Right renal pelvis (tissue), 4 donors: Measurements from ENCODE around the gene RAPGEF2. TPM values are rescaled to one million over a fixed set of nuclear protein-coding genes. Genes with fewer than 3 reads are reported as not detected.
"Not testable (repeated sequence)": the region's sequence is repeated elsewhere in the genome, so short reads cannot be mapped to it uniquely, and the experiment has no call there.

Experiments
- DNase-seq, 4 donors: peaks; one replicate each; pipeline ENCODE4 v3.0.0-alpha.2; 2013; ENCODE audit warnings: low read depth in 4 of 4, low spot score in 3 of 4, missing footprints in 1 of 4
- polyA plus RNA-seq, 4 donors: library from polyadenylated mRNA; unstranded; fragments of 120-200 nt; gene quantifications; one replicate each; pipeline ENCODE4 v1.2.1, GENCODE V29; 2013; ENCODE audit not compliant: insufficient read length in 4 of 4

RAPGEF2 gene, protein sequence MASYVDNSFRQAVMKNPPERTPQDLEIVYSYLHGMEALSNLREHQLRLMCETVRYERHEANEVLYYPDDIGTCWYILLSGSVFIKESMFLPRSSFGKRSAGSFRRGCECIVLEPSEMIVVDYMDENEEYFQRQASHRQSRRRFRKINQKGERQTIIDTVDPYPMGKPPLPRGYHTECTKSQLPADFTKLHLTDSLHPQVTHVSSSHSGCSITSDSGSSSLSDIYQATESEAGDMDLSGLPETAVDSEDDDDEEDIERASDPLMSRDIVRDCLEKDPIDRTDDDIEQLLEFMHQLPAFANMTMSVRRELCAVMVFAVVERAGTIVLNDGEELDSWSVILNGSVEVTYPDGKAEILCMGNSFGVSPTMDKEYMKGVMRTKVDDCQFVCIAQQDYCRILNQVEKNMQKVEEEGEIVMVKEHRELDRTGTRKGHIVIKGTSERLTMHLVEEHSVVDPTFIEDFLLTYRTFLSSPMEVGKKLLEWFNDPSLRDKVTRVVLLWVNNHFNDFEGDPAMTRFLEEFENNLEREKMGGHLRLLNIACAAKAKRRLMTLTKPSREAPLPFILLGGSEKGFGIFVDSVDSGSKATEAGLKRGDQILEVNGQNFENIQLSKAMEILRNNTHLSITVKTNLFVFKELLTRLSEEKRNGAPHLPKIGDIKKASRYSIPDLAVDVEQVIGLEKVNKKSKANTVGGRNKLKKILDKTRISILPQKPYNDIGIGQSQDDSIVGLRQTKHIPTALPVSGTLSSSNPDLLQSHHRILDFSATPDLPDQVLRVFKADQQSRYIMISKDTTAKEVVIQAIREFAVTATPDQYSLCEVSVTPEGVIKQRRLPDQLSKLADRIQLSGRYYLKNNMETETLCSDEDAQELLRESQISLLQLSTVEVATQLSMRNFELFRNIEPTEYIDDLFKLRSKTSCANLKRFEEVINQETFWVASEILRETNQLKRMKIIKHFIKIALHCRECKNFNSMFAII (N-terminal part only)
- 10 to 100 TPM; 43.0 to 57.5 (median 50.4) TPM for polyA plus RNA-seq

DNA sequence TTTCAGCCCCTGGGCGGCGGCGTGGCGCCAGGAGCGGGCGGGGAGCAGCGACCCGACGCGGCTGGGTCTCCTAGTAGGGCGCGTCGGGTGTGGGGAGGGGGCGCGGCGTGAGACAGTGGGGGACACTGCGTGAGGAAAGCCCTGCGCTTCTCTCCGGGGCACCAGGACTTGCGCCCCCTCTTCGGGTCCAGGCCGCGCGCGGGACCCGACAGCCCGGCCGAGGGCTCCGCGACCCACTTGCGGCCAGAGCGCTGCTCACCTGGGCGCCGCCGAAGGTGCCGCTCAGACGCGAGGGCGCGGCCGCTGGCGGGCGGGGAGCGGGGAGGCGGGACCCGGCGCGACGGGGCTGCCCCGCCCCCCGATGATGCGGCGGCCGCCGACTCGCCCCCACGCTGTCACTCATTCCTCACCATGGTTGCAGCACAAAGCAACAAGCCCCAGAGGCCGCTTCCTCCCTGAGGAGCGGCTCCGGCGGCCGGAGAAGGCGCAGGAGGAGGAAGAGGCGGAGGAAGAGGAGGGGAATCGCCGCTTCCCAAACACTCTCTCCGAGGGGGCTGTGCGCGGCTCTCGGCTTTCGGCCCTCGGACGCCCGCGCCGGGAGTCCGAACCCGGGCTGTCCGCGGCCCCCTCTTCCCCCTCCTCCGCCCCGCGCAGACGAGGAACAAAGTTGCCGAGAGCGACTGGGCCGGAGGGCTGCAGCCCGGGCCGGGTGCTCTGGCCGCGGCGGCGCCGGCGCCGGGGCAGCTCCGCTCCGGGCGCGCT, at the start of gene RAPGEF2:
TSS of gene RAPGEF2 (plus strand) at position 458 of the 762 bp plus-strand sequence. CDS start 1,084 bp downstream, outside the sequence.
- peak; percentile 83 to 86 (median 86) for DNase-seq

DNA sequence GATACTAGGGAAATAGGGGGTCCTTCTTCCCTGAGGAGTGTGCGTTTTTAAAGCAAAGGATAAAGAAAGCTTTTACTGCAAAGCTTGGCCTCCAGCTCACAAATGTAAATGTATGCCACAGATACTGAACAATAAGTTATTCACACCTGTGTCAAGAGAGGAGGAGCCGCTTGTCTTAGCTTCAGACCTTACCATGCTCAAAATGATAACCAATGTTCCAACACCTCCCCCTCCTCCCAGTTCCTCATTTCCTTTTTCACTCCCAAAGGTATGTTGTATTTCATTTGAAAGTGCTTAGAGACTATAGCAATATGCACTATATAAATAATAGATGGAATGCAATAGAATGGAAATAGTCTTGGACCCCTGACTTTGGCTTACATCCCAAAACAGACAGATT, 47.0 kb upstream of the RAPGEF2 start:
- DNase-seq: no peak

DNA sequence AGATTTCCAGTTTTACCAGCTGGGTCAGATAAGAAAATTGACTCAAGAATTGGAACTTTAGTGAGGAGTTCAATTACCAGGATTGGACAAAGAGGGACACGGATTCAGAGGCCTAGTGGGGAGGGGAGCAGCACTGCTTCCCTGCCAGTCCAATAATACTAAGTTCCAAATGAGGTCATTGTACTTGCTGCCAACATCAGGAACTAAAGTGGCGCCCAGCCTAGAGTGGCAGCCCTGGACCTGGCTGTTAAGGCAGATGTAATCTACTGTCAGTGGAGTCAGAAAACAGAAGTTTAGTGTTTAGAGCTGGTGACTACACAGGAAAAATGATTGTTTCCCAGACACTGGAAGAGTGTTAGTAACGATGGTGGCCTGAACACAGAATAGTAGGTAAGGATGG, 42.7 kb upstream of the RAPGEF2 start:
- no peak for DNase-seq

DNA sequence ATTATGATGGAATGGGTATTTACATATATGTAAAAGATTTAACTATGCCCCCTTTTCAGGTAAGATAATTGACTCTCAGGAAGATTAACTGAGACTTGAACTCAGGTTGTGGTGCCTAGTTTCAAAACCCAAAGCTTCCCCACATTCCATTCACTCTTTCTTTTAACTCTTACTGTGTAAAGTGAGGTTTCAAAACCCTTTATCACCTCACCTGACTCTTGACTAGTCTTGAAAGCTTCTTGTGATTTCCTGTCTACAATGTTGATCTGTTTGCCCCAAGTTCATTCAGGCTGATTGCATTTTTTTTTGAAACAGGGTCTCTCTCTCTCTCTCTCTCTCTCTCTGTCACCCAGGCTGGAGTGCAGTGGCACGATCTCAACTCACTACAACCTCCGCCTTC, 40.5 kb upstream of the RAPGEF2 start:
- no peak for DNase-seq

DNA sequence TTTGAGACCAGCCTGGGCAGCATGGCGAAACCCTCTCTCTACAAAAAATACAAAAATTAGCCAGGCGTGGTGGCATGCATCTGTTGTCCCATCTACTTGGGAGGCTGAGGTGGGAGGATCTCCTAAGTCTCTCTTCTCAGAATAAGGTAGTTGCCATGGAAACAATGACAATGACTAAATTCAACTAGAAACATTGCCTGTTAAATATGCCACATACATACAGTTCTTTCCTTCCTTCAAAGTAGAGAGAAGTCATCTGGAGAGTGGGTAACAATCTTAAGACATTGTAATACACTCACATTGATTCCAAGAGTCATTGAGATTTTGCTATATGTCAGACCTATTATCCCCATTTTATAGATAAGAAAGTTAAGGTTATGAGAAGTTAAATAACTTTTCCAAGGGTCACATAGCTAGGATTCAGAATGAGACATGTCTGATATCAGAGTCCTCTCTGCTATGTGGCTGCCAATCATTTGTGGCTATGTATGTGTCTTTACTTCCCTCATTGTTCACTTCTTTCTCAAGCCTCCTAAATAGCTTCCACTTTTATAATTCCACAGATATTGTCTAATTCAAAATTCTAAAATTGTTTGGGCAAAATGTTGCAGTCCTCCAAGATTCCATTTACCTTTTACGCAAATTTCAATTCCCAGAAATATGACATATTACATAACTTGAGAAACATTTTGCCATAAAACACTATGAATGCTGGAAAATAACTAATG, 37.2 kb upstream of the RAPGEF2 start:
- no peak for DNase-seq

DNA sequence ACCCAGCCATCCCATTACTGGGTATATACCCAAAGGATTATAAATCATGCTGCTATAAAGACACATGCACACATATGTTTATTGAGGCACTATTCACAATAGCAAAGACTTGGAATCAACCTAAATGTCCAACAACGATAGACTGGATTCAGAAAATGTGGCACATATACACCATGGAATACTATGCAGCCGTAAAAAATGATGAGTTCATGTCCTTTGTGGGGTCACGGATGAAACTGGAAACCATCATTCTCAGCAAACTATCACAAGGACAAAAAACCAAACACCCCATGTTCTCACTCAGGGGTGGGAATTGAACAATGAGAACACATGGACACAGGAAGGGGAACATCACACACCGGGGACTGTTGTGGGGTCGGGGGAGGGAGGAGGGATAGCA, 34.7 kb upstream of the RAPGEF2 start:
- DNase-seq: not testable (repeated sequence)

DNA sequence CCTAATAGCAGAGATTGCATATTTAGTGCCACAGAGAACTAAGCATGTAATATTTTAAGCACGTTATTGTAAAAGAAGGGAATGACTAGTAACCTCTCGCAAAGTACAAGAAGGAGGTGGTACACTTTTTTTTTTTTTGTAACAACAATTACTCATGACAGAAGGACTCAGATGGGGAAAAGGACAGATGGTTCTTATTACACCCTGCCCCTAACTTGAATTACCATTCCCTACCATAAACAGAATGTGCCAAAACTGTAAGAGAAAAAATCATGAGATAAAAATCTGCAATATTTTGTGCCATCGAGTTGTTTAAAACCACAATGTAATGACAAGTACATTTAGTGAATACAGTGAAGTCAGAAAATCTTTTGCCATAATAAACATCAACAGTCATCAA, 33.0 kb upstream of the RAPGEF2 start:
- DNase-seq: no peak

DNA sequence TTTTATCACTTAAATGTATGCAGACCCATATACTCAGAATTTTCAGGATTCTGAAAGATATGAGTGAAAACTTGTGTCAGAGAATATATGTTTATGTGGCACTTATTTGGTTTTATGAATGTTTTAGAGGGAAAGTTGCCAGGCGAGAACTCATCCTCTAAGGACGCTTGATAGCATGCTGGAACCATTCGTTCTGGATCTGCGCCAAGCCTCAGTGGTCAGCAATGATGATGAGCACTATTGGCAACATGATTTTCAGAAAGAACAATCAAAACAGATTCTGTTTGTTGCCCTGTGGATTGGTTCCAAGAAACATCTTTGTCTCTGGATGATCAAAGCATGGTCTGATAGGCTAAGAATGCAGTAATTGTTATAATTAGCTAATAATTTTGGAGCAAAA, 32.1 kb upstream of the RAPGEF2 start:
- DNase-seq: no peak

DNA sequence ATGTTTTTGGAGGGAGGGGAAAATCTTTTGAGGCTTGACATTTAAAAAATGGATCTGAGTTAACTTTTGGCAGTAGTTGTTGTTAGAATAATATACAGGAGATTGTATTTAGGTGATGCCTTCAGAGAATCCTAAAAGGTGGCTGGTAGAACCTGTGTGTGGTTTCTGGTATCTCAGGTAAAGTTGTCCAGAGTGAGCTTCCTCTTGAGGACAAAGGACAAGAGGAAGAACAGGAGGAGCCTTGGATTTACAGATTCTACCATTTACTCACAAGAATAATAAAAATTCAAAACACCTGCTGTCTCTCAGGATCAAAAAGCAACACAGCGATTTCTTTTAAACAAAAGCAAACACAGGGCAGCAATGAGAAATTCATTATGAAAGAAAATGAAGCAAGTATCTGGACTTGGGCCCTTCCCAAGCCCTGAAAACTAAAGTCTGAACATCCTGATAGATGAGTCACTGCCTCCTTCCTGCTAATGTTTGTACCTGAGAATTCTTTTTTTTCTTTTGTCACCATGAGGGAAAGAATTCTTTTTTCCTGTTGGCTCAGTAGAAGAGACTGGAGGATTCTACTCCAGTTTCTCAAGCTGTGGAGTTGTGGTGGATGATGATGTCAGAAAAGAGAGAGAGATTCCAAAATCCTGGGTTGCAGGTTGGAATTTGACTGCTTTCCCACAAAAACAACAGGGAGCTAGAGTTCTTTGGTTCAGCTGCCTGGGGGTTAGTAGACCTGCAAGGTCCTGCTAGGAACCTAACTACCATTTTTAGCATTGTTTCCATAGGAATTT, 31.5 kb upstream of the RAPGEF2 start:
- DNase-seq: no peak

DNA sequence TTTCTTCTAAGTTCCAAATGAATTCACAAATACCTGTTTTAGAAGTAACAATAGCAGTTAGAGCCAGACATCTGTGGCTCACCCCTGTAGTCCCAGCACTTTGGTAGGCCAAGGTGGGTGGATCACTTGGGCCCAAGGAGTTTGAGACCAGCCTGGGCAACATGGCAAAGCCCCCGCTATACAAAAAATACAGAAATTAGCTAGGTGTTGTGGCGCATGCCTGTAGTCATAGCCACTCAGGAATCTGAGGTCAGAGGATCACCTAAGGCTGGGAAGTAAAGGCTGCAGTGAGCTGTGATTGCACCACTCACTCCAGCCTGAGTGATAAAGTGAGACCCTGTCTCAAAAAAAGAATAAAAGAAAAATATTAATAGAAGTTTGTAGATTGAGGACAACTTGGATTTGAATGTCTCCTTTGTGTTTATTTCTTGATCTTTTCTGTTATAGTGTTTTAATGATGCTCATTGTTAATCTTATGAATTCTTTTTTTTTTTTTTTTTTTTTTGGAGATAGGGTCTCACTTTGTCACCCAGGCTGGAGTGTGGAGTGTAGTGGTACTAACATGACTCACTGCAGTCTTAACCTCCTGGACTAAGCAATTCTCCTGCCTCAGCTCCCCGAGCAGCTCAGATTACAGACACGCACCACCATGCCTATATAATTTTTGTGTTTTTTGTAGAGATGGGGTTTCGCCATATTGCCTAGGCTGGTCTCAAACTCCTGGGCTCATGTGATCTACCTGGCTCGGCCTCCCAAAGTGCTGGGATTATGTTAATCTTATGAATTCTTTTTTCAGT, 30.7 kb upstream of the RAPGEF2 start:
- no peak for DNase-seq

DNA sequence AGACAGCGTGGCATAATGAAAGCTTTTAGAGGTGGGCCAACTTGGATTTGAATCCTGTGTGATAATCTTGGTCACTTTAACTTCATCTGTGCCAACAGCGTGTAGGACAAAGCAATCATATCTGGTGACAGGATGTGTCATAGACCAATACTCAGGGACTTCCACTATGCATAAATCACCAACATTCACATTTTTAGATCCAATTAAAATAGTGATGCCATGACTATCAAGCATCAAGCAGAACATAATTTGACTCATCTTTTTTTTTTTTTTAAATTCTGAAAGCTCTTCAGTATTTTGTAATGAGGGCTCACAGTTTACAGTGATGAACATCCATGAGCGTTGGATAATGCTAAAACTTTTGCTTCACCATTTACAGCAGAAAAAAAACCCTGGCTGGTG, 27.3 kb upstream of the RAPGEF2 start:
- no peak for DNase-seq

DNA sequence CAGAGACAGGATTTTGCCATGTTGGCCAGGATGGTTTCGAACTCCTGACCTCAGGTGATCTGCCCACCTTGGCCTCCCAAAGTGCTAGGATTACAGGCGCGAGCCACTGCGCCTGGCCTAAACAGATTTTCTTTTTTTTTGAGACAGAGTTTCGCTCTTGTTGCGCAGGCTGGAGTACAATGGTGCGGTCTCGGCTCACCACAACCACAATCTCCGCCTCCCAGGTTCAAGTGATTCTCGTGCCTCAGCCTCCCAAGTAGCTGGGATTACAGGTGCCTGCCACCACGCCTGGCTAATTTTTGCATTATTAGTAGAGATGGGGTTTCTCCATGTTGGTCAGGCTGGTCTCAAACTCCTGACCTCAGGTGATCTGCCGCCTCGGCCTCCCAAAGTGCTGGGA, 25.9 kb upstream of the RAPGEF2 start:
- not testable (repeated sequence) for DNase-seq

DNA sequence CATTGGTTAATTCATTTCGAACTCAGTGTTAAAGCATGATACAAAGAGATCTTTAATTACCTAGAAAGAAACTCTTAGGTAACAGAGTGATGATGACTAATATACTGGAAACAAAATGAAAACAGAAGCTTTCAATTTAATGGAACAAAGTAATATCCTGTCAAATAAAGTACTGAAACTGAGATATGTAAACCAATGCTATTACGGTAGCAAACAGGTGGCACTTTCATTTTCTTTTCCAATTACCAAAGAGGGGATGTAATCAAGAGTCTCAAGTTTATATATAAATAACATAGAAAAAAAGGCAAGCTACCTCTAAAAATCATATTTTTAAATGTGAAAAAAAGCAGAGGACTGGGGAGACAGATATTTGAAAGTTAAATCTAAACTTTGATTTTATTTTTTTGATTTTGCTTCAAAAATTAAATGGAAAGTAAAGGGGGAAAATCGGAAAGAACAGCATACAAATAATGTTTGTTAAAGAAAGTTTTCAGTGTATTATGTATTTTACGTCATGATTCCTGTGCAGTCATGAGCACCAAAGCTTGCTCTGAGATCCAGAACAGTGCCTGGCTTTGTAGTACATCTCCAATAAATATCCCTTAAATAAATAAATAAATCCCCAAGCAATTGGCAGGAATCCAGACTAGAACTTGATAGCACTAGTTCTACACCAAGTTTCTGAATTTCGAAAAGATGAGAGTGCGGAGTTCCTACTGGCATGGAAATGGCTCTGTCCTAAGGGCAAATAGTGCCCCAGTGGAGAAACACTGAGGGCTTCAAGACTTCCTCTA, 25.0 kb upstream of the RAPGEF2 start:
- peak in 1 of 4 donors; percentile 14 for DNase-seq

DNA sequence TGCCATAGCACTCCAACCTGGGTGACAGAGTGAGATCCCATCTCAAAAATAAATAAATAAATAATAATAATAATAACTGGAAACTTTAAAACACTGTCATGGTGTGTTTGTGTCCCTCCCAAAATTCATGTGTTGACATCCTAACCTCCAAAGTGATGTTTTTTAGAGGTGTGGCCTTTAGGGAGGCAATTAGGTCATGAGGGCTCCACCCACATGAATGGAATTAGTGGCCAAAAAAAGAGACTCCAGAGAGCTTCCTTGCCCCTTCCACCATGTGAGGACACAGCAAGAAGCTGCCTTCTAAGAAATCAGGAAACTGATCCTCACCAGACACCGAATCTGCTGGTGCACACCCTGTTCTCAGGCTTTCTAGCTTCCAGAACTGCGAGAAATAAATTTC, 23.8 kb upstream of the RAPGEF2 start:
- no peak for DNase-seq

DNA sequence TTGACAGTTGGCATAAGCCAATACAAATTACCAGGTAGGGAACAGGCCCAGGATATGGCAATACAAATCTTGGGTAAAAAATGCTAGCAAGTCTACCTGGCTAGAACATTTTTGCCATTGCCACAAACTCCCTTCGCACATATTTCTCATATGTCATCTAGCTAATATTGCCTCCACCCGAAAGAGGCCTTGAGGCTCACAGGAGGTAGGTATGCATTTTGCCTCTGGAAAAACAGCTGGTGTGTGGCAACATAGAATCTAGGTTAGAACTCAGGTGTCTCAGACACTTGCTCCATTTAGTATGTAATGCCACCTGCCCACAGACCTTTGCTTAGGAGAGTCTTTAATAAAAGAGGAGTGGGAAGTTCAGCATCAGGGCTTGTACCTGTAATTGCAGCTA, 16.3 kb upstream of the RAPGEF2 start:
- no peak for DNase-seq

DNA sequence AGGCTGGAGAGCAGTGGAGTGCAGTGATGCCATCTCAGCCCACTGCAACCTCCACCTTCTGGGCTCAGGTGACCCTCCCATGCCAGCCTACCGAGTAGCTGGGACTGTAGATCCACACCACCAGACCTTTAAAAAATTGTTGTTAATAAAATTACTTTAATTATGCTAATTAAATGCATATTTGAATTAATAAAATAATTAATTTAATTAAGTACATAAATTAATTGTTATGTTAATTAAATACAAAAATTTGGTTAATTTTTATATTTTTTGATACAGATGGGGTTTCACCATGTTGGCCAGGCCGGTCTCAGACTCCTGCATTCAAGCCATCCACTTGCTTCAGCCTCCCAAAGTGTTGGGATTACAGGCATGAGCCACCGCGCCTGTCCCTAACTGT, 12.6 kb upstream of the RAPGEF2 start:
- DNase-seq: no peak

DNA sequence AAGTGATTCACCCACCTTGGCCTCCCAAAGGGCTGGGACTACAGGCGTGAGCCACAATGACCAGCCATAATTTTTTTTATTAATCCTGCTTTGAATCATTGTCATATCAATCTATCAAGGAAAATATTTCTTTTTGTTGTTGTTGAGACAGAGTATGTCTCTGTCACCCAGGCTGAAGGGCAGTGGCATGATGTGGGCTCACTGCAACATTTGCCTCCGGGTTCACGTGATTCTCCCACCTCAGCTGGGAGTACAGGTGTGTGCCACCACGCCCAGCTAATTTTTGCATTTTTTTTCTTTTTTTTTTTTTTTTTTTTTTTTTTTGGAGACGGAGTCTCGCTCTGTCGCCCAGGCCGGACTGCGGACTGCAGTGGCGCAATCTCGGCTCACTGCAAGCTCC, 8.7 kb upstream of the RAPGEF2 start:
- DNase-seq: not testable (repeated sequence)

DNA sequence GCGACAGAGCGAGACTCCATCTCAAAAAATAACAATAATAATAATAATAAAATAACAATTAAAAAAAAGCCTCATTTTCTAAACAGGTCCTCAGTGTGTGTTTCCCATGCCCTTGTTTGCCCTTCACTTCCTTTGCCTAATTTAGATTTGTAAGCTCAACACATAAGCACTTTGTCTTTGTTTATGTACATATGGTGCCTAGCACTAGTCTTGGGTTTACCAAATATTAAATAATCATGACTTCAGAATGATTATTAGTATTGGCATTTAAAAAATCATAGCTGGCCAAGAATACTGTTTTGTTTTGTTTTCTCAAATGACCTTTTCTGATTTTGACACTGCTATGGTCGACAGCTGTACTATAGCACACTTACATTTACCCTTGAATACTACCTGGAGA, 6.4 kb upstream of the RAPGEF2 start:
- DNase-seq: no peak
